ENCODE data around the gene PLLP. TPM values are rescaled to one million over a fixed set of nuclear protein-coding genes. Genes with fewer than 3 reads are reported as not detected.

Gene PLLP
- total RNA-seq, 3 donors from 2014 or later = 2.8 to 8.6 (median 4.3) TPM

DNA sequence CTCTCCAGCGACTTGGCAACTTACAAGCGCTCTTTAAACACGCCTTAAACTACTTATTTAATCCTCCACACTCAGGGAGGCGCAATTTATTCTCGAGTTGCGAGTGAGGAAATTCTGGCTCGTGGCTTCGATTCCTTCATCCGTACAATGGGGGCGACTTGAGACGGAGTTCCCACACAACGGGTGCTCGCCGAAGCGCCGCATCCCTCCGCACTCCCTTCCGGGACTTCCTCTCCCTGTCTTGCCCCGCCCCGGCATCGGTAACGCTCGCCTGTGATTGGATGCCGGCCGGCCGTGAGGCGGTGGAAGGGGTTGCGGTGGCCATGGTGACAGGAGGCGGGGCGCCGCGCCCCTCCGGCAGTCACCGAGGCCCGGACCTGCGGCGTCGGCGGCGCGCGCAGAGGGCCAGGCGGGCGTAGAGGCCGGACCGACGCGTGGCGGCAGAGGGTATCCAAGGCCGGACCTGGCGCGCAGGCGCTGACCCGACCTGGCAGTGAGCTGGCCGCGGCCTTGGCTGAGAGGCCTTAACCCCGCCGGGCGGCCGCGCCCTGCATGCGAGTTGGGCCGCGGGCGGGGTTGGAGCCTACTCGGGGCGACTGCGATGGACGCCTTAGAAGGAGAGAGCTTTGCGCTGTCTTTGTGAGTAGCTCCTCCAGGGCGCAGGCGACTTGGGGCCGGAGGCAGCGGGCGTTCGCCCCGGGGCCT is 39.6 kb downstream of the PLLP start, which contains the start of gene ARL2BP:
TSS of gene ARL2BP (plus strand) at position 493 of the 705 bp plus-strand sequence. CDS start at position 602, 109 bp downstream.
- intact Hi-C loops (cut with DNase I, micrococcal nuclease) = no loop called here
- TF ChIP-seq, protein P1, sequence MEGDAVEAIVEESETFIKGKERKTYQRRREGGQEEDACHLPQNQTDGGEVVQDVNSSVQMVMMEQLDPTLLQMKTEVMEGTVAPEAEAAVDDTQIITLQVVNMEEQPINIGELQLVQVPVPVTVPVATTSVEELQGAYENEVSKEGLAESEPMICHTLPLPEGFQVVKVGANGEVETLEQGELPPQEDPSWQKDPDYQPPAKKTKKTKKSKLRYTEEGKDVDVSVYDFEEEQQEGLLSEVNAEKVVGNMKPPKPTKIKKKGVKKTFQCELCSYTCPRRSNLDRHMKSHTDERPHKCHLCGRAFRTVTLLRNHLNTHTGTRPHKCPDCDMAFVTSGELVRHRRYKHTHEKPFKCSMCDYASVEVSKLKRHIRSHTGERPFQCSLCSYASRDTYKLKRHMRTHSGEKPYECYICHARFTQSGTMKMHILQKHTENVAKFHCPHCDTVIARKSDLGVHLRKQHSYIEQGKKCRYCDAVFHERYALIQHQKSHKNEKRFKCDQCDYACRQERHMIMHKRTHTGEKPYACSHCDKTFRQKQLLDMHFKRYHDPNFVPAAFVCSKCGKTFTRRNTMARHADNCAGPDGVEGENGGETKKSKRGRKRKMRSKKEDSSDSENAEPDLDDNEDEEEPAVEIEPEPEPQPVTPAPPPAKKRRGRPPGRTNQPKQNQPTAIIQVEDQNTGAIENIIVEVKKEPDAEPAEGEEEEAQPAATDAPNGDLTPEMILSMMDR (IDR thresholded peaks at IDR 0.05) = no peak
- Histone ChIP-seq H3K4me1 (ENCODE audit: low read depth) (peaks cover 16% of the 10 kb centered on the region), H3K4me3 (peak within 1 kb of the TSS; percentile 45), H3K9me3 (no peaks in the 10 kb centered on the region), H3K36me3 (ENCODE audit: low read depth) (no peaks in the 10 kb centered on the region)
- ATAC-seq (peak; percentile 96), DNase-seq (peak; percentile 97 to 99 (median 99))

DNA sequence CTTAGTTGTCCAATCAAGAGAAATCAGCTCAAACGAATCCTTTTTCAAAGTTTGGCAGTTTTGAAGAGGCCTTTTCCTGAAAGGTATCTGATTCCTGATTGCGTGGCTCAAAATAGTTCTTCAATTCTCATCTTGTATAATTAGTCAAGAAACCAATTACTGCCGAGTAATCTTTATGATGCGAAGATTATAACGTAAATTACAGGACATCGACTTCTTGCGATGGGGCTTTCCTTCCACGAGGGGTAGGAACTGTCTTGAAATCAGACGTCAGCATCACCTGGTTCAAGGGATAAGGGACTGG is 40.1 kb downstream of the PLLP start:
- peak; percentile 40 for ATAC-seq
- no peak for DNase-seq
- intact Hi-C loops (cut with DNase I, micrococcal nuclease) = no loop called here

DNA sequence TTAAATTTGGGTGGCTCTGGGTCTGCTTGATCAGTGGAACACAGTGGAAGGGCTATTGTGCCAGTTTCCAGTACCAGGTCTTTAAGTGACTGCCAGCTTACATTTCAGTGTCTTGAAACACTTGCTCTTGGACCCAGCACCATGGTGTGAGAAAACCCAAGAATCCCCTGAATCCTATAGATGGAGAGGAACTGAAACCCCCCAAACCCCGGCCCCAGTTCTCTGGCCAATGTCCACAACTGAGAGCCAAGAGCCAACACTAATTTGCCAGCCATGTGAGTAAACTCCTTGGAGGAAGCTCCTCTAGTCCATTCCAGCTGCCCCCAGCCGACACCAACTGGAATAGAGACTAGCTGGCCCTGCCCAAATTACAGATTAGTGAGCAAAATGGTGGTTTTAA is 41.8 kb downstream of the PLLP start:
- no peak for ATAC-seq
- Histone ChIP-seq H3K4me3 (no peak overlapping the region), H3K4me1 (ENCODE audit: low read depth) (peaks cover 16% of the 10 kb centered on the region), H3K36me3 (ENCODE audit: low read depth) (no peaks in the 10 kb centered on the region), H3K9me3 (no peaks in the 10 kb centered on the region)
- TF ChIP-seq, protein P1 (IDR thresholded peaks at IDR 0.05) = no peak
- DNase-seq = no peak
- intact Hi-C loops (cut with DNase I, micrococcal nuclease) = no loop called here

More for the DNA sequence above, 40.1 kb downstream of the PLLP start:
- peak overlapping the region; percentile 45 for H3K4me3 ChIP-seq
- H3K36me3 ChIP-seq (ENCODE audit: low read depth) = no peaks in the 10 kb centered on the region
- TF ChIP-seq, protein P1 (IDR thresholded peaks at IDR 0.05) = no peak
- peaks cover 16% of the 10 kb centered on the region for H3K4me1 ChIP-seq (ENCODE audit: low read depth)
- H3K9me3 ChIP-seq = no peaks in the 10 kb centered on the region

DNA sequence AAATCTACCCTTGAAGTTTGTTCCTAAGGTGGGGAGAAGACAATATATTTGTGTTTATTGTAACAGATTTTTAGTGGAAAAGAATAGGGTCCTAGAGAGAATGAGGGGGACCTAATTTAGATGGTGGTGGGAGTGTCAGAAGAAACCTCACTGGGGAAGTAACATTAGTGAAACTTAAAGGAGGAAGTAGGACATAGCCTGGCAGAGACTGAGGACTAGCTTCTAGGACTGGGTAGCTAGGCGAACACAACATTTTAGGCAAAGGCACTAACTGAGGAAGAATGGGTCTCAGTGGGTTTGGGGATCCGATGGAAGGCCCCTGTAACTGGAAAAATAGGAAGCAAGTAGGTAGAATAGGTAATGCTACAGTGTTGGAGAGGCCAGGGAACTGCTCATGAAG is 43.6 kb downstream of the PLLP start:
- no peak for DNase-seq
- Histone ChIP-seq H3K4me1 (ENCODE audit: low read depth) (peaks cover 10% of the 10 kb centered on the region), H3K4me3 (no peak overlapping the region), H3K36me3 (ENCODE audit: low read depth) (no peaks in the 10 kb centered on the region), H3K9me3 (no peaks in the 10 kb centered on the region)
- no peak for ATAC-seq
- TF ChIP-seq, protein P1 (IDR thresholded peaks at IDR 0.05) = no peak
- intact Hi-C loops (cut with DNase I, micrococcal nuclease) = no loop called here

DNA sequence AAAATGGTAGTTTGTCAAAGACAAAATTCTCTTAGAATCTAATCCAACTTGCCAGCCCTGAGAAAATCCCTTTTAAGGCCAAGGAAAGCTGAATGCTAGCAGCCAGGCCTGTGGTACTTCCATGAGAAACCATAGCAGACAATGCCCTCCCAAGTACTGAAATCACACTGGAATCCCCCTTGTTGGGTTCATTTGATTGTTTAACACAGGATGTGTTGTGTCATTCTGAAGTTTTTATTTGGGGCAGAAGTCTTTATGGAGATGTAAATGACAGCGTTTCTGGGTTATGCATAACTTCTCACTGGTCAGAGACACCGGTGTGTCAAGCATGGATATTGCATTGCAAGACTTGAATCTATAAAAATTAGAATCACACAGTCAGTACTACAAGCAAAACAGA is 45.4 kb downstream of the PLLP start:
- Histone ChIP-seq H3K9me3 (no peaks in the 10 kb centered on the region), H3K4me3 (no peak overlapping the region), H3K36me3 (ENCODE audit: low read depth) (no peaks in the 10 kb centered on the region), H3K4me1 (ENCODE audit: low read depth) (peaks cover 6% of the 10 kb centered on the region)
- intact Hi-C loops (cut with DNase I, micrococcal nuclease) = no loop called here
- TF ChIP-seq, protein P1 (IDR thresholded peaks at IDR 0.05) = no peak
- ATAC-seq (no peak), DNase-seq (no peak)
